ENCODE results near the gene MEI1.
A peak's percentile ranks its signal among the peaks of the same experiment; 100 is the strongest.

The MEI1 gene

DNA sequence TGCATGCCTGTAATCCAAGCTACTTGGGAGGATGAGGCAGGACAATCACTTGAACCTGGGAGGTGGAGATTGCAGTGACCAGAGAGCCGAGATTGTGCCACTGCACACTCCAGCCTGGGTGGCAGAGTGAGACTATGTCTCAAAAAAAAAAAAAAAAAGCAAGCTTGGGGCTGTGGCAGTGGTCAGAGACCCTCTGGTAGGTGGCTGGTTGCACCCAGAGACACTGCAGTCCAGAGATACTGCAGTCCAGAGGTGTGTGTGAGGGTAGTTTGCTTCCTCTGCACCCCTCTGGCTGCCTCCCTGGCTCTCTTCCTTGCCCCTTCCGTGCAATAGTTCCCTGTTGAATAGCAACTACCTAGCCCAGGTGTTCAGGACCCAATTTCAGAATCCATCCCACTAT, 99.4 kb downstream of the MEI1 start:
- no peak for TF ChIP-seq REST (IDR thresholded peaks at IDR 0.05; ENCODE audit: low read depth)
- TF ChIP-seq NFIC (IDR thresholded peaks at IDR 0.05), result no peak
- no peak for TF ChIP-seq USF1 (IDR thresholded peaks at IDR 0.05)
- no peak for TF ChIP-seq CEBPB (IDR thresholded peaks at IDR 0.05)
- no peak for TF ChIP-seq EP300 (IDR thresholded peaks at IDR 0.05; ENCODE audit: borderline replicate concordance)
- TF ChIP-seq ZBTB7A (IDR thresholded peaks at IDR 0.05; ENCODE audit: low read depth), result no peak
- no peak for TF ChIP-seq FOXM1 (IDR thresholded peaks at IDR 0.05; ENCODE audit: borderline replicate concordance, low read depth)
- TF ChIP-seq YY1 (IDR thresholded peaks at IDR 0.05; ENCODE audit: low read depth), result no peak
- no peak for TF ChIP-seq TAF1 (IDR thresholded peaks at IDR 0.05; ENCODE audit: low read depth)
- TF ChIP-seq RAD21 (IDR thresholded peaks at IDR 0.05; ENCODE audit: low read depth), result no peak
- TF ChIP-seq TCF12 (IDR thresholded peaks at IDR 0.05; ENCODE audit: low read depth), result no peak

GRCh38 chr22:41799486-41800347, 100.4 kb downstream of the MEI1 start:
- TF ChIP-seq YY1 (IDR thresholded peaks at IDR 0.05; ENCODE audit: low read depth) (no peak), EP300 (IDR thresholded peaks at IDR 0.05; ENCODE audit: borderline replicate concordance) (no peak), CEBPB (IDR thresholded peaks at IDR 0.05) (no peak)

GRCh38 chr22:41800348-41801146, 101.2 kb downstream of the MEI1 start, which contains the start of gene CCDC134:
CCDC134 (plus strand) TSS chr22:41800679; CDS start chr22:41808891, 8,212 bp downstream.
- TF ChIP-seq CEBPB (IDR thresholded peaks at IDR 0.05) (no peak), RAD21 (IDR thresholded peaks at IDR 0.05; ENCODE audit: low read depth) (no peak), EP300 (IDR thresholded peaks at IDR 0.05; ENCODE audit: borderline replicate concordance) (no peak; the same call in 1 of the 2 replicates), CREB1 (IDR thresholded peaks at IDR 0.05; ENCODE audit: low read depth) (no peak; the same call in 1 of the 2 replicates), TCF12 (IDR thresholded peaks at IDR 0.05; ENCODE audit: low read depth) (peak; percentile 56), USF1 (IDR thresholded peaks at IDR 0.05) (peak; percentile 37; the same call in 1 of the 2 replicates), NFIC (IDR thresholded peaks at IDR 0.05) (peak; percentile 91), YY1 (IDR thresholded peaks at IDR 0.05; ENCODE audit: low read depth) (peak; percentile 19; the same call in 1 of the 2 replicates), ZBTB7A (IDR thresholded peaks at IDR 0.05; ENCODE audit: low read depth) (no peak), EGR1 (IDR thresholded peaks at IDR 0.05) (no peak), TAF1 (IDR thresholded peaks at IDR 0.05; ENCODE audit: low read depth) (peak; percentile 98), TEAD4 (IDR thresholded peaks at IDR 0.05) (no peak), REST (IDR thresholded peaks at IDR 0.05; ENCODE audit: low read depth) (no peak), FOXM1 (IDR thresholded peaks at IDR 0.05; ENCODE audit: borderline replicate concordance, low read depth) (no peak)
- TF ChIP-seq, protein P1, sequence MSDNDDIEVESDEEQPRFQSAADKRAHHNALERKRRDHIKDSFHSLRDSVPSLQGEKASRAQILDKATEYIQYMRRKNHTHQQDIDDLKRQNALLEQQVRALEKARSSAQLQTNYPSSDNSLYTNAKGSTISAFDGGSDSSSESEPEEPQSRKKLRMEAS (IDR thresholded peaks at IDR 0.05), result peak; percentile 90

DNA sequence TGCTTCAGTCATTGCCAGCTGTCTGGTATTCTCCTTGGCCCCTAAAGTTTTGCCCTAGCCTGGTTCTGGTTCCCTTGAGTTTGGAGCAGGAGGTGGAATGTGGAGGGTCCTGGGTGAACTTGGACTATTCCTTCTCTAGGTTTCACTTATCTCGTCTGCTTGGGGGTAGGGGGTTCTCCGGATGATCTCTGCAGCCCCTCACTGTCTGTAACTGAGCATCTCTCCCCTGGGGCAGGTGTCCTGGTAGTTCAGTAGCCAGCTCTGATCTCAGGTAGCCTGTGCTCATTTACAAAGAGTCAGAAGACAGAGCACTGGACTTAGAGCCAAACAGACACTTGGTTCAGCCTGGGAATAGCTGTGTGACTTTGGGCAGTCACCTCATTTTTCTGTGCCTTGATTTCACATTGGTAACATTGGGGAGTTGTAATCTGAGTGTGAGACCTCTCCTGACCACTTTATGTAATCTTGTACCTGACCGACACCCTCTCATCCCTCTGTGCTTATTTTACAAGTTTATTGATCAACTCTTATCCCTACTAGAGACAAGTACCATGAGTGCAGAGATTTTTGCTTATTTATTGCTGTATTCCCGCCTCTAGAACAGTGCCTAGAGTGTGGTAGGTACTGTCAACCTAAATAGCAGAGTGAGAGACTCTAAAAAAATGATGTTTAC, 102.0 kb downstream of the MEI1 start:
- TF ChIP-seq TCF12 (IDR thresholded peaks at IDR 0.05; ENCODE audit: low read depth), result no peak
- no peak for TF ChIP-seq REST (IDR thresholded peaks at IDR 0.05; ENCODE audit: low read depth)

All from Ishikawa (cell line).